ENCODE data around the gene SLIT1.

DNA sequence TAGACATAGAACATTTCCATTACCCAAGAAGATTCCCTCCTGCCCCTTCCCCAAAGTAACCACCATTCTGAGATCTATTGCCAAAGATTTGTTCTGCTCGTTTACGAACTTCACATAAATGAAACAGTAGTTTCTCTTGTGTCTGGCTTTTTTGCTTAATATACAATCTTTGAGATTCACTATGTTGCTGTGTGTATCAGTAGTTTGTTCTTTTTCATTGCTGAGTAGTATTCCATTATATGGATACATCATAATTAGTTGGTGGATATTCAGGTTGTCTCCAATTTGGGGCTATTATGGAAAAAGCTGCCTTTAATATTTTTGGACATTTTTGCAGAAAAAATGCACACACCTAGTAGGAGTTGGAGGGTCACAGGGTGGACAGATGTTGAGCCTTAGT is 124.3 kb downstream of the SLIT1 start:
- no peak for TF ChIP-seq CTCF (IDR thresholded peaks at IDR 0.05)
- no peak for TF ChIP-seq EZH2 (IDR thresholded peaks at IDR 0.05; ENCODE audit: borderline replicate concordance, insufficient read depth, low read depth, low read length, poor library complexity, severe bottlenecking)
